PC-9 (cell line): ENCODE measurements around the gene EDC3. TPM values are rescaled to one million over a fixed set of nuclear protein-coding genes. Genes with fewer than 3 reads are reported as not detected.
A peak's percentile ranks its signal among the peaks of the same experiment; 100 is the strongest.
"Not testable (repeated sequence)": the region's sequence is repeated elsewhere in the genome, so short reads cannot be mapped to it uniquely, and the experiment has no call there.

Source experiments
- BruUV-seq: library from RNA; stranded (reverse); fragments of 400-500 nt; replicated peaks from 2 replicates; lab custom pipeline; 2021; lab: Mats Ljungman, UMichigan
- CTCF ChIA-PET: fragments of 300-600 bp; sonication (Branson Sonifier 250); formaldehyde crosslinking; loops from one replicate; lab custom pipeline; 2022; ENCODE audit warnings: antibody characterized with exemption; lab: Charles Lee
- POLR2A ChIA-PET: fragments of 300-600 bp; sonication (Branson Sonifier 250); formaldehyde crosslinking; loops from one replicate; lab custom pipeline; 2022; ENCODE audit warnings: antibody characterized with exemption; ENCODE audit not compliant: unreplicated experiment; lab: Charles Lee
- DNase-seq, 2 experiments: peaks; one replicate each; pipeline versions ENCODE4 v3.0.0 to v3.0.0-alpha.2; 2015 to 2022; ENCODE audit warnings: mixed read lengths in 1 of 2
- H2AFZ ChIP-seq: fragments of 200-600 bp; sonication (generic); 2 replicates; pipeline ENCODE4 v1.8.1; 2017; ENCODE audit warnings: antibody characterized with exemption
- H3F3A ChIP-seq: fragments of 200-600 bp; sonication (generic); 2 replicates; pipeline ENCODE4 v1.8.1; 2017; ENCODE audit warnings: antibody characterized with exemption, mild to moderate bottlenecking, low read depth; ENCODE audit not compliant: insufficient read depth
- H3K27ac ChIP-seq: fragments of 200-600 bp; sonication (generic); 2 replicates; pipeline ENCODE4 v1.6.1; 2016; ENCODE audit warnings: mixed run types
- H3K27me3 ChIP-seq: fragments of 200-600 bp; sonication (generic); 2 replicates; pipeline ENCODE4 v1.6.1; 2016; ENCODE audit warnings: low read depth, mixed run types; ENCODE audit not compliant: insufficient read depth
- H3K36me3 ChIP-seq: fragments of 200-600 bp; sonication (generic); 2 replicates; pipeline ENCODE4 v1.6.1; 2016; ENCODE audit warnings: low read depth, mixed run types
- H3K4me1 ChIP-seq: fragments of 200-600 bp; sonication (generic); replicated peaks from 2 replicates; pipeline ENCODE4 v1.6.1; 2016; ENCODE audit warnings: mixed run types; ENCODE audit not compliant: insufficient read depth
- H3K4me2 ChIP-seq: fragments of 200-600 bp; sonication (generic); 2 replicates; pipeline ENCODE4 v1.6.1; 2017; ENCODE audit warnings: mixed run types
- H3K4me3 ChIP-seq: fragments of 200-600 bp; sonication (generic); 2 replicates; pipeline ENCODE4 v1.6.1; 2016; ENCODE audit warnings: mixed run types
- H3K79me2 ChIP-seq: fragments of 200-600 bp; sonication (generic); 2 replicates; pipeline ENCODE4 v1.6.1; 2017; ENCODE audit warnings: low read depth, mixed run types
- H3K9me2 ChIP-seq: fragments of 200-600 bp; sonication (generic); 2 replicates; pipeline ENCODE4 v1.8.1; 2017; ENCODE audit warnings: mild to moderate bottlenecking; ENCODE audit not compliant: insufficient read depth
- H3K9me3 ChIP-seq: fragments of 200-600 bp; sonication (generic); 2 replicates; pipeline ENCODE4 v1.8.1; 2016; ENCODE audit warnings: low read depth; ENCODE audit not compliant: insufficient read depth
- H4K20me1 ChIP-seq: fragments of 200-600 bp; sonication (generic); 2 replicates; pipeline ENCODE4 v1.8.1; 2017; ENCODE audit not compliant: insufficient read depth
- EZH2 ChIP-seq: fragments of 200-600 bp; sonication (generic); IDR thresholded peaks from 2 replicates; pipeline ENCODE4 v1.8.0; 2017; ENCODE audit warnings: antibody characterized with exemption, low read depth
- intact Hi-C: fragments of 100-400 bp; cut with micrococcal nuclease; formaldehyde crosslinking; loops from one replicate; pipeline ENCODE4 v1.10.0; 2022; ENCODE audit not compliant: unreplicated experiment
- total RNA-seq: library from RNA; stranded (reverse); gene quantifications from 2 replicates; pipeline ENCODE4 v1.2.3, GENCODE V29; 2021
- TF ChIP-seq, protein P1 (sequence below): fragments of 200-600 bp; sonication (generic); conservative IDR thresholded peaks from 2 replicates; pipeline ENCODE4 v1.6.1; 2017; ENCODE audit warnings: mixed run types, antibody characterized with exemption, mild to moderate bottlenecking, moderate library complexity

EDC3 gene
- total RNA-seq, 1 experiment from 2014 or later: 46.3 TPM

DNA sequence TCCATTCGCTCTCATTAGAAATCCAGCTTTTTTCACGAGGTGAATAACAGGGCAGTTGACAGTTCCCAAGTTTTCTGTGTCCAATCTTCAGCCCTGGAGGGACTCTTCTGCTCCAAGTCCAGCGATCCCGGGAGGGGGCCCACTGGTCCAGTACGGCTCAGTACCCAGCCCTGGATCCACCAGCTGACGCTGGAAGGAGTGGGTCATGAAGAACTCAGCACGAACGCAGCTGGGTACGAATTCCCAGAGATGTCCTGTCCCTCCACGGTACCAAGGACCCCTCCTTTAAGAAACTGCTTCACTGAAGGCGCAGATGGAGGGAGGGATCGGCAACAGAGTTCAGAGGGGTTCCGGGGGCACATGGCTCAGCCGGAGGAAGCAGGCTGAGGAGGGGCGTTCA is 96.7 kb downstream of the EDC3 start:
- Histone ChIP-seq H2AFZ (no peak overlapping the region), H3K4me3 (no peak overlapping the region), H4K20me1 (no peaks in the 10 kb centered on the region), H3K27ac (no peak overlapping the region), H3K36me3 (no peaks in the 10 kb centered on the region), H3F3A (no peaks in the 10 kb centered on the region), H3K4me1 (no peaks in the 10 kb centered on the region), H3K27me3 (no peaks in the 10 kb centered on the region), H3K4me2 (no peak overlapping the region), H3K9me3 (no peaks in the 10 kb centered on the region), H3K9me2 (no peaks in the 10 kb centered on the region), H3K79me2 (no peaks in the 10 kb centered on the region)
- POLR2A ChIA-PET: no interaction called here
- DNase-seq: no peak
- TF ChIP-seq EZH2: no peak
- TF ChIP-seq, protein P1, sequence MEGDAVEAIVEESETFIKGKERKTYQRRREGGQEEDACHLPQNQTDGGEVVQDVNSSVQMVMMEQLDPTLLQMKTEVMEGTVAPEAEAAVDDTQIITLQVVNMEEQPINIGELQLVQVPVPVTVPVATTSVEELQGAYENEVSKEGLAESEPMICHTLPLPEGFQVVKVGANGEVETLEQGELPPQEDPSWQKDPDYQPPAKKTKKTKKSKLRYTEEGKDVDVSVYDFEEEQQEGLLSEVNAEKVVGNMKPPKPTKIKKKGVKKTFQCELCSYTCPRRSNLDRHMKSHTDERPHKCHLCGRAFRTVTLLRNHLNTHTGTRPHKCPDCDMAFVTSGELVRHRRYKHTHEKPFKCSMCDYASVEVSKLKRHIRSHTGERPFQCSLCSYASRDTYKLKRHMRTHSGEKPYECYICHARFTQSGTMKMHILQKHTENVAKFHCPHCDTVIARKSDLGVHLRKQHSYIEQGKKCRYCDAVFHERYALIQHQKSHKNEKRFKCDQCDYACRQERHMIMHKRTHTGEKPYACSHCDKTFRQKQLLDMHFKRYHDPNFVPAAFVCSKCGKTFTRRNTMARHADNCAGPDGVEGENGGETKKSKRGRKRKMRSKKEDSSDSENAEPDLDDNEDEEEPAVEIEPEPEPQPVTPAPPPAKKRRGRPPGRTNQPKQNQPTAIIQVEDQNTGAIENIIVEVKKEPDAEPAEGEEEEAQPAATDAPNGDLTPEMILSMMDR: no peak
- intact Hi-C loops: no loop called here
- CTCF ChIA-PET: interaction anchor here (1.2 kb wide), 1 partner anchor 109 kb away, joined by 3 read pairs; no protein-coding TSS in a partner anchor
- BruUV-seq: no TSS peak

- Histone ChIP-seq H3K27ac (no peak overlapping the region), H3K4me2 (peak overlapping the region; percentile 6; the same call in 1 of the 2 replicates), H3K27me3 (no peaks in the 10 kb centered on the region), H4K20me1 (no peaks in the 10 kb centered on the region), H3K4me1 (no peaks in the 10 kb centered on the region), H3K9me2 (no peaks in the 10 kb centered on the region), H3K36me3 (no peaks in the 10 kb centered on the region), H3K79me2 (no peaks in the 10 kb centered on the region), H2AFZ (no peak overlapping the region), H3K4me3 (no peak overlapping the region), H3K9me3 (no peaks in the 10 kb centered on the region), H3F3A (no peaks in the 10 kb centered on the region)
- TSS peak; percentile 64 for BruUV-seq
- CTCF ChIA-PET: interaction anchor here (0.6 to 1.2 kb wide), 2 partner anchors 17 to 109 kb away, joined by 3 to 4 read pairs; partner anchors contain the start of gene CLK3
- intact Hi-C loops: no loop called here
- no peak for TF ChIP-seq EZH2
- TF ChIP-seq, protein P1: no peak
- peak; percentile 61 to 92 for DNase-seq
- POLR2A ChIA-PET: interaction anchor here (0.6 to 1.0 kb wide), 2 partner anchors 10 to 137 kb away, joined by 3 to 6 read pairs; partner anchors contain the start of gene UBL7
Measured at GRCh38 chr15:74598126-74598842, 97.5 kb downstream of the EDC3 start.

DNA sequence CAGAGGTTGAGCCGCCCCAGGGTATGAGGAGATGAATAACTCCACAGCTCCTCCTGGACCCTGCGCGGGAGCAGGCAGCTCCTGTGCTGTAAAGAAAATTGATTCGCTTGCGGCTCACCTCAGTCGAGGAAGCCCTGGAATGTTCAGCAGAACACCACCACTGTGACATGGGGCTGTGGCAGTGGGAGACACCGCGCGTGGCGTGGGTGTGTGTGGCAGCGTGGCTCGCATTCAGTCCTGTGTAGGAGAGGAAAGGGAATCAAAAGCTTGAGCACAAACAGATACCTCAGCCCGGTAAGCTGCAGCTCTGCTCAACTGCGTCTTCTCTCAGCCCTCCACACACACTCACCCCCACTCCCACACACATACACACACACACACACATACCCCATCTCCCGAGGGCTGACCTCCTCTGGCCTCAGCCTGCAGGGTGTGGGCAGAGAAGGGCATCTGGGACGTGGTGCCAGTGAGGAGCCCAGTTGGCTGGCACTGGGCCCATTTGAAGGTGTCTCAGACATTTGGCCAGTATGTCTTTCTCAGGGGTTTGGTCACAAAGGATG is 98.6 kb downstream of the EDC3 start:
- POLR2A ChIA-PET, H4K20me1 ChIP-seq, H3K4me1 ChIP-seq, CTCF ChIA-PET, intact Hi-C loops, H2AFZ ChIP-seq, H3K79me2 ChIP-seq, H3K27ac ChIP-seq, H3K27me3 ChIP-seq, H3K9me2 ChIP-seq, H3K9me3 ChIP-seq, DNase-seq, H3K4me2 ChIP-seq, H3K4me3 ChIP-seq, H3F3A ChIP-seq, BruUV-seq, H3K36me3 ChIP-seq: not testable (repeated sequence)

- H2AFZ ChIP-seq, H3K27me3 ChIP-seq, intact Hi-C loops, H3K4me2 ChIP-seq, H3K36me3 ChIP-seq, H4K20me1 ChIP-seq, CTCF ChIA-PET, H3K9me3 ChIP-seq, H3K4me3 ChIP-seq, H3K9me2 ChIP-seq, H3K4me1 ChIP-seq, POLR2A ChIA-PET, H3F3A ChIP-seq, H3K79me2 ChIP-seq, H3K27ac ChIP-seq, BruUV-seq, DNase-seq: not testable (repeated sequence)
Measured at GRCh38 chr15:74596736-74597135, 99.1 kb downstream of the EDC3 start.
